Stimulated activated CD8-positive, alpha-beta memory T cell treated with anti-CD3 and anti-CD28 coated beads, Interleukin-7, amount 100 ng/mL, for 4 hours (primary cell): Measurements from ENCODE around the gene VAV3.

ENCODE experiments used
- DNase-seq, 2 donors: peaks; one replicate each; pipeline ENCODE4 v3.0.0-alpha.2; 2020; ENCODE audit warnings: low read depth in 2 of 2

The VAV3 gene

DNA sequence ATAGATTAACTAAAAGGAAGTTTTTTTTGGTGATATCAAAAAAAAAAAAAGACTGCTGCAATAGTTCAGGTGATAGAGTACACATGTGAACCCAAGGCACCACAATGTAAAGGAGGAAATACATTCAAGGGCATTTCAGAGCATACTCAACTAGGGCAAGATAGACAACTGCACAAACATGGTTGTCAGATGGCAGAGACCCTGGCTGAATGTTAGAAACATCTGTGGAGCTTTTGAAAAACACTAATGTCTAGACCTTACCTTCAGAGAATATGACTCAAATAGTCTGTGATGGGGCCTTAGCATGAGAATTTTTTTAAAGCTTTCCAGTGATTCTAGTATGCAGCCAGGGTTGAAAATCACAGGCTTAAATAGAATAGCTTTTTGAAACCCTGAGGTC lies 173.6 kb downstream of the VAV3 start:
- no peak for DNase-seq

DNA sequence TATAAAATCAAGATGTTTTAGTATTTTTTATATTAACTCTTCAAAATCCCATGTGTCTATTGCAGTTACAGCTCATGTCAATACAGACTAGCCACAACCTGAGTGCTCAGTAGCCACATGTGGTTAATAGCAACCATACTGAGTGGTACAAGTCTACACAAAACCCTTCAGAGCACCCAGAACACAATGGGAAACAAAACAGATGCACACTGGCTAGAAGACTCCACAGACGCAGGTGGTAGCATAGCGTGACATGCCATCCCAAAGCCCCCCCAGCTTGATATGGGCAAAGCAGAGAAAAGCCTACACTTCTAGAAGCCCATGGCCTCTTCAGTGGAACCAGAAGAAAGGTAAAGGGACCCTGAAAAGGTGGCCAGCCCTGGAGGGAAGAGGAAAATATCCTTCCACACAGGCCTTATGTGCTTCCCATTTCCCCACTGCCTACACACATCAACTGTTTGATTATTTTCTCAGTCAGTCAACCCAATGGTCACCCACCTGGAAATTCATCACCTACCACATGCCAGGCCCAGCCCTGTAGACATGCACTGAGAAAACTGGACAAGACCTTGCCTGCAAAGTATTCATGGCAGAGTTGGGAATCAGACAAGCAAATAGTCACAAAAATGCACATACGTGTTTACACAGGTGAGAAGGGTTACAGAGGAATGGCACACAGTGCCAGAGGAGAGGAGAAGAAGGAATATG lies 175.0 kb downstream of the VAV3 start:
- DNase-seq = no peak

DNA sequence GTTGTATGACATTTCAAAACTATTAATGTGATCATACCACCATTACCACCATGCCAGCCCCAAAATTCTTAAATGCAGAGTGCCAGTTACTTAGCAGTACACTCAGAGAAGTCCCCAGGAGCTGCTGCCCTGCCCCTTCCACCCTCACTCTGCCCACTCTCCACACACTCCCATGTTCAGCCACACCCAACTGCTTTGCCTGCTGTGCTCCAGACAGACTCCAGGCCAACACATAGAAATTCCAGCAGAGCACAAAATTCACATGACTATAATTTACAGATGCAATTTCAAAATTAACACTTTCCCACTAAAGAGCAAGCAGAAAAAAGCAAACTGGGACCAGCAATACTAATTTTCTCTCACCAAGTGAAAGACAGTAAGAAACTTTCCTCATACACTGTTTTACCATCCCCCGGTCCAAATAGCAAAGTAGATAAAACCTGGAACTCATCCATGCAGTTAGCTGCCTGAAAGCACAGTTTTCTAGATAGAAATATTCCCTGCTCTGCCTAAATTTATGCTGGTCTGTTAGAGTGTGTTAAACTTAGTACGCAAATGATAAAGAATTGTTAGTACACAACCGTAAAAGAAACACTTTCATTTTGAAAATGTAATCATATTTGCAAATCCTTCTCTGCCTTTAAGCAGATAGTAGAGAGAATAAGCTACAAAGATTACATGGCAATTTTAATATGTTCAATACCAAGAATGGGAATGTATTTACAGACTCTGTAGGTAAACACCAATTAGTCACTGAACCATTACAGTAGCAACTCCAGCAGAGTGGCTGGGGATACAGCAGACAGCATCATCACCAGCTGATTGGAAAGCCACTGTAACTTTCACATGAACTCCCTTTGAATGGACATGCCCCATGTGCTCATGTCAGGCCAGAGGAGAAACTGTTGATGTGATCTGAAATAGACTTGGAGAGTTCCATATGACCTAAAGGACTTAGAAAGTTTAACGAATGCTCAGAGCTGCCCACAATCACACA lies 176.5 kb downstream of the VAV3 start:
- DNase-seq = no peak

DNA sequence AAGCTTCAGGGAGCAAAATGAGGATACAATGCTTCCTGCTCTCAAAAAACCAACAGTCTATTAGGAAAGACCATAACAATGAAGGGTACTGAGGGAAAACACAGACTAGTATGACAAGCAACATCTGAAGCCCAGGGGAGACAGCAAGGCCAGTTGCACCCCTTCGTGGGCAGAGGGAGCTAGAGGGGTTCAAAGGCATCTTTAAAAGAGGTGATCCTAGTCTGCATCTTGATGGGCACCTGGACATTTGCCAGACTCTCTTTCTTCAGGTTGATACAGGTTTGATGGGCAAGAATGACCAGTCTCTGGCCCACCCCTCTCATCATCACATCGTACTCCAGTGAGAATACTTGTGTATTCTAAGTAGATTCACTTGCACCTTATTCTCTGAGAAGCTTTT lies 177.7 kb downstream of the VAV3 start:
- no peak for DNase-seq

DNA sequence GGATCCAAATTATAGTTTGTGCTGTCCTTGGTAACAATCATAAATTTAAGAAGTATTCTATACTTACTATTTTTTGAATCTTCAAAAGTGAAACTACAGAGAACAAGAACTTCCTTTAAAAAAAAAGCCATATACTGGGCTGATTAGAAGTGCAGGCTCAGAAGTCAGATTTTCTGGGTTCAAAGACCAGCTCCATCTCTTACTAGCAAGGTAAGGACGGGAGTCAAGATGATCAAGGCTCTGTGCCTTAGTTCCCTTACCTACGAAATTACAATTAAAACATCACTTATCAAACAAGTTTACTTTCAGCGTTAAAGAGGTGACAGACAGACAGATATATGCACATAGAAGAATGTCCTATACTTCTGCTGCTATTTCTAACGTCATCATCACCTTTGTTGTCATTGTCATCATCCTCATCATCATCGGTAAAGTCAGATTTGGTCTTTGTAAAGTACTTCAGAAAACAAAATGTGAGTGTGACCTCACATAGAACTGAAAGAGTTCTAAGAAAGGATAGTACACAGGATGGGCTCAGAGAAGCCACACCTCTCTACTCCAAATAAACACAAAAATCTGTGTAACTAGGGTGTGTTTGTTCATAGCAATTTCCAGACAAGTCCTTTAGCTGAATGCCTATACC lies 178.7 kb downstream of the VAV3 start:
- DNase-seq = no peak

DNA sequence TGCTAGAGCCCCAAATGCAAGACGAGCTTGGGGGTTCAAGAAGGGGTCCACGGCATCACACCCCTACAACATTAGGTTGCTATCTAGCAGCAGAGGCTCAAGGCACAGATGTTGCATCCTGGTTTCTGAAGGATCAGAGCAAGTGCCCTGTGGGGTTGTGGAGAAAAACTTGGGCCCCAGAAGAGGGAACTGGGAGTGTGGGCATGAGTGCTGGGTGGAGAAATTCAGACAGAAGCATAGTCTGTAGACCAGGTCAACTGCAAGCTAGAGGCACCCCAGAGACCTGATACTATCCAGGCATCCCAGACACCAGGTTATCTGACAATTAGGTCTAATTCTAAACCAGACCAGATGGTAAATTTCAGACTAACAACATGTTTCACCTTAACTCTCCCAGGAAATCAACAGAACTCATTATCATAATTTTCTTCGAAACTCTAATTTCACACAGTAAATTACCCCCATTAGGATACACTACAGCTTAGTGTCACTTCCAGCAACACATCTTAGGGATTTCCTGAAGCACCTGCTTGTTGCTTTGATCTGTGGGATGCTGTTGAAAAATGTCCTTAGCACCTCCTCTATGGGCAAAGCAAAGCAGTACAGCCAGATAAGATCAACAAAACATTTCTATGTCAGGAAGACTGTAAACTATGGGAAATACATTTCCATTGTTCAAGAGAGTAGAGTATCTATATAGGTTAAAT lies 179.3 kb downstream of the VAV3 start:
- DNase-seq = no peak

DNA sequence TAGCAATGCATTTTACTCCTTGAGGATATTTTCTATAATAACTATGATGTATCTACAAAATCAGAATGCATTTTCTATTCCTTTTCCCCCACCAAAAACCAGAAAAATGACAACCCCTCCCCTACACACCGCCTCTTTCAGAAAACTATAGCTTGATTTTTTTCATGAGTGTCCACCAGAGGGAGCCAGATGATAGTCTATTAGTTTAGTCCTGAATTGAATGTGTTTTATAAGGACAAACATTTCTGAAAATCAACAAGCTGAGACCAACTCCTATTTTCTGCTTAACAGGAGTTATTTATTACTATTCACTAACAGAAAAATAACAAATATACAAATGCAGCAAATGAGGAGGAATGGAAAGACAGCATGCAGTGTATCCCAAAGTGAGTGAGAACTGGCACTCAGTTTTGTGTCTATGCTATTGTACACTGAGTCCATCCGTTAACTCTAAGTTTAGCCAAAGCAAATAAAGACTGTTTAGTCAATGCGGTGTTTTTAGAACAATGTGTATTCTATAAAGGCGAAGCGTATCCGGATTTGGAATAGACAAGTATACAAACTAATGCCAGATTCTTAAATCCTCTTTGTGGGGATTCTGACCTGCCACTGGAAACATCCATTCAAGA lies 182.6 kb downstream of the VAV3 start:
- no peak for DNase-seq

DNA sequence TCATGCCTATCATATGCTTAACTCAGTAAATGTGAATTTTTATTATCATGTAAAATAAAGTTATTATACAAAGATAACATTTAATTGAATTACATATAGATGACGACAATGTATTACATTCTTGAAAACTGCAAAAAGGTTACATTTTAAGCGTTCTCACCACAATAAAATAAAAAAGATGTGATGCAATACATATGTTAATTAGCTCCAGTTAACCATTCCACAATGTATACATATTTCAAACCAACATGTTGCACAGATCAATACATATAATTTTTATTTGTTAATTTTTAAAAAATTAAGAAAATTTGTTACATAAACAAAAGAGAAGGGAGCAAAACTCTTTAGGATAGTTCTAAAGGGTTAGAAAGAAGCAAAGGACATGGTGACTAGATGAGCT lies 183.7 kb downstream of the VAV3 start:
- DNase-seq = no peak

DNA sequence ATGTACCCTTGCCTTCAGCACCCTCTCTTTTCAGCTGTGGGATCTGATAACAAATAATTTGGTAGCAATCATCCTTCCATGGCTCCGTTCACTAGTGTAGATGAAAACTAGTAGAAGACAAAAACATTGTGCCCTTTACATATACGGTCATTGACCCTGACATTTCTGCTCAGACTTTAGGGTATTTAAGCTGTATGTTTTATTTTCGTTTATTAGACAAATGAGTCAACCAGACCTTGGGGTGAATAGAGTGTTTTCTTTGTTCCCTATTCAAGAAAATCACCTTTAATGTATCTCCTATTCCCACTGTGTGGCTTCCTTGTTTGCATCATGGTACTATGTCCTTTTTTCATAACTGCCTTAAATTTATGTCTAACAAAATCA lies 187.3 kb downstream of the VAV3 start:
- no peak for DNase-seq

DNA sequence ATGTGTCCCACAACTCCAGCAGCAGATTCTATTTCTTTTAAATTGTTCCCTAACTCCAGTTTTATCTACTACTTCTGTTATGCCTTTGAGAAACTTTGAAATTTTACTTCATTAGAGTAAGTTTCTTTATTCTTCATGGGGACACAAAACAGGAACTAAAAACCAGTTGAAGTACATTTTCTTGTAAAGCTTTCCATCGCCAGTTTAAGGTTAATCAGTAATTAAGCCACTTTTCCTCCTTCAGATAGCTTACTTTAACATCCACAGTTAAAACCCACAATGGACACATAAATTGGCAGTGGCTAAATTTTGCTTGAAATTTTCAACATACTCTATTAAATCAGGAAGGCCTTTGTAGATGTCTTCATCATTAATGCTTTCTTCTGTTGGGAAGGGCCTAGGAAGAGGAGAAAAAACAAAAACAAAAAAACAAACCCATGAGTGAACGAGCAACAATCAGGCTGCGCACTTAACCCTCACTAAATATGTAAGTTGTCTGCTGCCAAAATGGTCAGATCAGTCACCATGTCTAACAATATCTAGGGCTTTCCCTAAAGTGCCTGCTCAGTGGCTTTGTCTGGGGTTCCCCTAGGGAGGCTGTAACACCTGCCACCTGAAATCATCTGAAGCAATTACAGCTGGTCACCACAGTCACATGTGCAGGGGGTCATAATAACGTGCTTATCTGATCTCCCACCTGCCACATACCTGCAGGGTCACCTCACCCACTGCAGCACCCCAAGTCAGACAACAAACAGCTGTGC lies 187.9 kb downstream of the VAV3 start:
- DNase-seq = no peak

DNA sequence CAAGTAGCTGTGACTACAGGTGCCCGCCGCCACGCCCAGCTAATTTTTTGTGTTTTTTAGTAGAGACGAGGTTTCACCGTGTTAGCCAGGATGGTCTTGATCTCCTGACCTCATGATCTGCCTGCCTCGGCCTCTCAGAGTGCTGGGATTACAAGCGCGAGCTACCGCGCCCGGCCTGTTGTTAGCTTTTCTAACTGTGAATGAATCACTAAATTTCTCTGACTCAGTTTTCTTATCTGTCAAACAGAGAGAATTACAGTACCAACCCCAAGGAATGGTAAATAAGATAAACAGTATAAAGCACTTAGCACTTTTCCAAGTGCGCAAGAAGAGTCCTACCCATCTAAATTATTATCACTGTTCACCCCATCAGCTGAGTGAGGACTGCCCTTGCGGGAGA lies 193.6 kb downstream of the VAV3 start:
- DNase-seq = no peak

DNA sequence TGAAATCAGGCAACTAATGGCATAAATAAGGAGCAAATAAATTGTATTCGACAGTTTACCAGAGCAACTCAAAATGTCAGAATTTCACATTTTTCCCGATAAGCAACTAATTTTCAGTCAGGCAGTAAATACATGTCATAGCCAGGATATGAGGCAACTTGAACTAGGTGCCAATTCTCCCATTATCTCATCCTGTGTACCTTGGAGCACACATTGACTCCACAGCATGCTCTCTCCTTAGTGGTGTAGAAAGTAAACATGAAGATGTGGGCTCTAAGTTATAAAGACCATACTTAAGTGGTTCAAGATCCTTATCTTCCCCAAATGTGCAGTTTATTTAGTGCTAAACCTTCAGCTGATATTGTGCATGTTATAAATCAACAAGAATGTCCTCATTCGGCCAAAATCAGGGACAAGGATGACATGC lies 197.8 kb downstream of the VAV3 start:
- DNase-seq = no peak

DNA sequence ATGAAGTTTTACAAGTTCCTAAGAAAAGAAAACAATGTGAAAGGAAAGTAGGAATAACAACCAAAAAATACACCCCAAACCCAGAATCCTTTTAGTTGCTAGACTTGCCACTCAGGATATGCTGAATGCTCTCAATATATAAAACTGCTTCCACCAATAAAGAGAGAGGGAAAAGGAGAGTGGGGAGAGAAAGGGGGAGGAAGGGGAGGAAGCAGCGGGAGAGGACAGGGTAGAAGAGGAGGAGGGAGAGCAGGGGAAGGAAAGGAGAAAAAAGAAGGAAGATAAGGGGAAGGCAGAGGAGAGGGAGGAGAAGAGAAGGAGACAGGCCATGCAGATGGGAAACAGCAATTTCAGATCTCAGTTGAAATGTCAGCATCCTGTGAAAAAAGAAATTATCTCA lies 198.4 kb downstream of the VAV3 start:
- no peak for DNase-seq

DNA sequence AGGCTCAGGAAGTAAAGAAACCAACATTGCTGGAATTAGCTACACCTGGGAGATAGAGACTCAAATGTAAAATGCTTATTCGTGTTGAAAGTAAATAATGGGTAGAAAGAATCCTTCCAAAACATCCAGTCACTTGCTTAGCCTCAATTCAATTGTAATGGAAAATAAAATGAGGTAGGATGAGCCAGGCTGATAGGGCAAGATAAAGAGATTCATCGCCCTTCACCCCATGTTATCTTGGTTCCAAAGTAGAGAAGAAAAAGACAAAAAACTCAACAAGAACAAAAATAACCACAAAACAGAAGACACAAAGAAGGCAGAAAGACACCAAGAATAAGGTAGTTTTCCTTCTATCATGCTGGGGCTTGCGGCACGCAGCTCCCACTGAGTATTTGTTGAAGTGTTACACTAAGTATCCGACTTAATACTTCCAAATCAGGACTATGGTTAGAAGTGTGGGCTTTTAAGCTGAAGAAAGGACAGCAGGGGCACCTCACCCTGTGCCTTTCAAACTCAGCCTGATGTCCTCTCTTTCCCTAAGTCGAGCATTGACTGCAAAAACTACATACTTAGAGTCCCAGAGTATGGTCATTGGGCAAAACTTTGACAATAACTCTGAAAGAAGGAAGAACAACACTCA lies 202.1 kb downstream of the VAV3 start:
- no peak for DNase-seq

DNA sequence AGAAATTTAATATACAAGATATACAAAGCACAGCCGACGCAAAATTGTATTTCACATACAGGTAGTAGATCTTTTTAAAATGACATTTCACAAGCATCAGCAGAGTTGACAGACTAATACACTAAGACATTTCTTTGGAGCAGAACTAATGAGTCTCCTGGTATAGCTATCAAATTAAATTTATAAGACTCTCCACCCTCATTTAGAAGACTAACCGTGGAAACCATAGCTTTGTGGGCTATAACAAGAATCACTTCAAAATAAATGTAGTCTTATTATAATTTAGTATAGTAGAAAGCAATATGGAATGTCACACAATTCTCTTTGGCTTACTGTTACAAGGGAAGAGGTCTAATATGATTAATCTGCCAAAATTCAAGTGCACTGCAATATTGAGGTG lies 204.9 kb downstream of the VAV3 start:
- no peak for DNase-seq

DNA sequence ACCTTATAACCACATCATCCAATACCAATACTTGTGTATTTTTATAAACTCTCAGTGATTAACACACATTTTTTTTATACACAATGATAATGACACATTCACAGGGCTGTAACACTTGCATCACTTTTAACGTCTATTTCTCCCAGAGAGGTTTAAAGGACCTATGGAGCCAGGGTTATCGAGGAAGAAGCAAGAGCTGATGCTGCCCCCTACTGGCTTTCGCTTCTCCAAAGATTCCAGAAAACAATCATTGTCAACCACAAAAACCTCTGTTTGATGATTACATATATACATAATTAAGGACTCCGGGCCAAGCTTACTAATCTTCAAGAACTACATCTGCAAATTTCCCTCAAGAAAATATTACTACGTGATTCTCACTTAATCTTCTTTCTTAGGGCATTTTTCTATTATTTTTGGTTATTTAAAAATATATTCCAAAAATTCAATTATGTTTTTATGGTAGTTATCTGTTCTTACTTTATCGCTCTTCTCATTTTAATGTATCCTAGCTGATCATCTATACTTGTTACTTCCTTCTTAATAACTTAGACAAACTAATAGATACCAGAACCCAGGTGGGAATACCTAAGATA lies 214.5 kb downstream of the VAV3 start:
- no peak for DNase-seq

DNA sequence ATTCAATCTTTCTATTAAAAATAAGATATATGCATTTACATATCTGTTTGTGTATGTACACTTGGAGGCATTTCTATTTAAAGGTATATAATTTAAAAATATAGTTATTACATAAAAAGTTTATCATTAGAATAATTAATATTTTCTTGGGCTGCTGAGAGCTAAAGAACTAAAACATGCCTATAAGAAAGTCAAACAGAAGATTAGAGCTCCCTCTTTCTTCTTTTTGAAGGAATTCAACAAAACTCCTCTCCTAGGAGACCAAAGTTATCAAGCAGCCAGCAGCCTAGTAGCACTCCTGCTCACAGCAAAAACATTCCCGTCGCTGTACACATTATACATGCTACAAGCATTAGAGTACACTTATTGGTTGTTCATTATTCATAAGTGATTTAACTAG lies 216.4 kb downstream of the VAV3 start:
- DNase-seq = no peak

DNA sequence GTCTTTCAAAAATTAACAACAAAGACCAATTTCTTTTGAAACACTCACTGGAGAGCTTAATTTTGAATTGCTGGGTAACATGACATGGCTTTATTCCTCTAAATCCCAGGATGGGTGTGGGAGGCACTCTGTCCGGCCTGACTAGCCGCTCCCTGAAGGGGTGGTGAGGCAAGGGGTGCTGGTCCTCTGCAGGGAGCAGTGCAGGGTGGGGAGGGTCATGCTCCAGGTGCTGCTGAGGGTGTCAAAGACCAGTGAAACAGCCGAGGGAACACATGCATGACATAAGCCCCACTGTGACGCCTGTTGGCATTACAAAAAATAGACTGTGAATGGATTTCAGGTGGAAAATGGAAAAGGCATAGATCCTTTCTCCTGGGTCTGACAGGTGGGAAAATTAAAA lies 223.7 kb downstream of the VAV3 start:
- no peak for DNase-seq

DNA sequence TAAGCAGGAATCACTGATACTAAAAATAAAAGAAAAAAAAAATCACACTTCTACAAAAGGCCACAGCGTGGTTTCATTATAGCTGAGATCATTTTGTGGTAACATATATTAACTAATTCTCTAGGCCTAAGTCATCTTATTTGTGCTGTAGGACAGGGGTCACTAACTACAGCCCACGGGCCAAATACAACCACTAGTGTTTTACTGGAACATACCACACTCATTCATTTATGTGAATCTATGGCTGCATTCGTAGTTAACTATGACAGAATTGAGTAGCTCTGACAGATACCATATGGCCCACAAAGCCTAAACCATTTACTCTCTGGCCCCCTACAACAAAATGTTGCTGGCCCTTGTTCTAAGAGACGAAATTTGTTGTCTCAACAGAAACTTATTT lies 224.4 kb downstream of the VAV3 start:
- no peak for DNase-seq

DNA sequence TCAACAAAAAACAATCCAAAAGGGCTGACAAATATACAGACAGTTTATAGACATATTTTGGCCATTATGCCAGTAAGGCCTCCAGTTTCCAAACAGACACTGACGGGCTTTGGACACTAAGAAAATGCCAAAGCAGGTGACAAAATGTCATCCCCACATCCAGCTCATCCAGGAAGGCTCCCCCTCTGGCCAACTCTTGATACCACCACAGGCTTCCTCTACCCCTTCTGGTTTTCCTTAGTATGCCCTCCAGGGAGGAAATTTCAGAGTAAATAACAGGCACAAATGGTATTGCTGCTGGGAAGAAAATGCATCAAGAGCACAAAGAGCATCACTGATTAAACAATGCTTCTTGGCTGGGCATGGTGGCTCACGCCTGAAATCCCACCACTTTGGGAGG lies 225.3 kb downstream of the VAV3 start:
- no peak for DNase-seq
